GM13976 (cell line): ENCODE measurements around the gene ATG2A.

ENCODE experiments used
- DNase-seq: peaks from one replicate; pipeline ENCODE4 v3.0.0; 2012; ENCODE audit warnings: low spot score
- in situ Hi-C: fragments of 300-500 bp; cut with MboI; formaldehyde crosslinking; loops from one replicate; pipeline ENCODE4 v1.12.0; 2022; ENCODE audit warnings: low sequenced_read_pairs, mixed read lengths, inconsistent platforms; ENCODE audit not compliant: unreplicated experiment
- TF ChIP-seq, protein P1 (sequence below): IDR thresholded peaks from 2 replicates; pipeline ENCODE4 v1.5.1; 2012; ENCODE audit warnings: borderline replicate concordance, mild to moderate bottlenecking; ENCODE audit not compliant: insufficient read depth; ENCODE audit errors: extremely low read depth, missing control alignments, control extremely low read depth

Gene ATG2A

GRCh38 chr11:64885367-64886286, 31.4 kb downstream of the ATG2A start:
- in situ Hi-C loops = no loop called here
- DNase-seq = no peak

DNA sequence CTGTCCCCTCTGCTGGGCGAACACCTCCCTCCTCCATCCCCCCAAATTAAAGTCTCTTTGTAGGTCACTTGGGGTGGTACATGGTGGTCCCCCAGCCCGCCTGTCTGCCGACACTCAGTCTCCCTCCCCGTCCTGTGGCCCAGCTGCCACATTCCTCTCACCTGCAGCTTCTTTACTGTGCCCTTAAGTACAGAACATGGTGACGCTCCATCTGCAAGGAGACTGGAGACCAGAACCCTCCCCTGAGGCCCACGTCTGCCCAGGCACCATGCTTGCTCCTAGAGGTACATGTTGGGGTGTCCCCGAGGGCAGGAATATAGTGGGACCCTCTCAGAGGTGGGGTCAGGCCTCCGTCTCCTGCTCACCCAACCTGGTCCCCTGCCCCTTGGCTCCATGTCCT, 33.0 kb downstream of the ATG2A start:
- in situ Hi-C loops = no loop called here
- TF ChIP-seq, protein P1, sequence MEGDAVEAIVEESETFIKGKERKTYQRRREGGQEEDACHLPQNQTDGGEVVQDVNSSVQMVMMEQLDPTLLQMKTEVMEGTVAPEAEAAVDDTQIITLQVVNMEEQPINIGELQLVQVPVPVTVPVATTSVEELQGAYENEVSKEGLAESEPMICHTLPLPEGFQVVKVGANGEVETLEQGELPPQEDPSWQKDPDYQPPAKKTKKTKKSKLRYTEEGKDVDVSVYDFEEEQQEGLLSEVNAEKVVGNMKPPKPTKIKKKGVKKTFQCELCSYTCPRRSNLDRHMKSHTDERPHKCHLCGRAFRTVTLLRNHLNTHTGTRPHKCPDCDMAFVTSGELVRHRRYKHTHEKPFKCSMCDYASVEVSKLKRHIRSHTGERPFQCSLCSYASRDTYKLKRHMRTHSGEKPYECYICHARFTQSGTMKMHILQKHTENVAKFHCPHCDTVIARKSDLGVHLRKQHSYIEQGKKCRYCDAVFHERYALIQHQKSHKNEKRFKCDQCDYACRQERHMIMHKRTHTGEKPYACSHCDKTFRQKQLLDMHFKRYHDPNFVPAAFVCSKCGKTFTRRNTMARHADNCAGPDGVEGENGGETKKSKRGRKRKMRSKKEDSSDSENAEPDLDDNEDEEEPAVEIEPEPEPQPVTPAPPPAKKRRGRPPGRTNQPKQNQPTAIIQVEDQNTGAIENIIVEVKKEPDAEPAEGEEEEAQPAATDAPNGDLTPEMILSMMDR = no peak
- DNase-seq = no peak

More at GRCh38 chr11:64885367-64886286, 31.4 kb downstream of the ATG2A start:
- TF ChIP-seq, protein P1 = no peak

- in situ Hi-C loops = no loop called here
- no peak for DNase-seq
- TF ChIP-seq, protein P1 = no peak
Measured at GRCh38 chr11:64883575-64883974, 33.4 kb downstream of the ATG2A start.

DNA sequence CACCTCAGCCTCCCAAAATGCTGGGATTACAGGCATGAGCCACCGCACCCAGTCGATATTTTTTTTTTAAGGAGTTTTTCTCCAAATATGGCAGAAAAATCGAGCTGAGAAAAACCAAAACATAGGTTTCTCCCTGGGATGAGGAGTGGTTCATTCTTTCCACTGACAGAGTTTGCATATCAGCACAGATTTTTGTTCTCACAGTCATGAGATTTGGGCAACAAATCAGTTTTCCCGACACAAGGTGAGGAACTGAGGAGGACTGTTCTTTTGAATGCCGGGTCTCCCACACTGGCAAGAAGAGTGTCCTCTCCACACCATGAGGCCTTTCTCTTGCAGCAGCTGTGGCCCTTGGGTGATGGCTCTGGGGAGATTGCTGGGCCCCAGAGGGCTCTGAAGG, 34.8 kb downstream of the ATG2A start:
- no peak for DNase-seq
- TF ChIP-seq, protein P1 = no peak
- in situ Hi-C loops = no loop called here

- no peak for DNase-seq
- TF ChIP-seq, protein P1 = no peak
- in situ Hi-C loops = no loop called here
Measured at GRCh38 chr11:64881476-64881875, 35.5 kb downstream of the ATG2A start.

DNA sequence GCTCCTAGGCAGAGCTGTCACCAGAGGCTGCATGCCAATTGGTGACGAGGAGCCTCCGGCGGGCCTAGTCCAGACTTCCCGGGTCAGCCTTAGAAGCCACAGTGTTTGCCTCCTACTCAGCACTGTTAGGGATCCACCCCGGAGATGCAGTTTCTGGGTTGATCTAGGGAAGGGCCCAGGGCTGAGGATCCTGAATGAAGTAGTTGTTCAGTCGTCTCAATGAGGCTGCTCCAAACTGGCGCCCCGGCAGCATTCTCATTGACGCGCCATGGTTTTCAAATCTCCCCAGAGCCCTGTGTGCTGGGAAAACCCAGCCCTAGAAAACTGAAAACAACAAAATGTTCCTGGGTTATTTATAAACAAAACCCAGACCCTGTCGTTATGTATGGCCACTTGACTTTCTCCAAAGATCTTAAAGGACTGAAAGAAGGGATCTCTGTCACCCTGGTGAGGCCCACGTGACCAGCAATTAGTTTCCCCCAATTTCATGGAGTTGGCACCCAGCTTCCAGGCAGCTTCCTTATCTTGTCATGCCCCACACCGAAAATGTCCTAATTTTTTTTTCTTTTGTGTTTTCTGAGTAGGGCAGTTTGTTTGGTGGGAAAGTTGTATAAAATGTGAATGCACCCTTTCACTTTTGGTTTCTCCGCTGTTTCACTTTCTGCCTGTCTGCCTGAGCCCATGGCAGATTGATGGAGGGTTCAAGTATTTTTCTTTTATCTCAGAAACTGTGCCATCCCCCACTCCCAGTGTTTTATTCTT, 36.6 kb downstream of the ATG2A start:
- TF ChIP-seq, protein P1 = no peak
- DNase-seq = no peak
- in situ Hi-C loops = no loop called here
